Fibroblast of lung (primary cell): ENCODE results near the gene CCDC92B.

Experiments used
- CTCF ChIP-seq, 2 donors: IDR thresholded peaks in 1 of 2; conservative IDR thresholded peaks in 1 of 2; 1 replicate in 1 of 2; 2 replicates in 1 of 2; pipeline ENCODE4 v1.5.1; 2011 to 2012; ENCODE audit warnings: low read length in 2 of 2, control low read depth in 1 of 2, inconsistent platforms in 1 of 2, low read depth in 1 of 2, mild to moderate bottlenecking in 1 of 2
- EZH2 ChIP-seq: IDR thresholded peaks from 2 replicates; pipeline ENCODE4 v1.5.1; 2012; ENCODE audit warnings: low read length, control low read depth, mild to moderate bottlenecking; ENCODE audit errors: missing control alignments

GRCh38 chr17:2749784-2750181 lies 331 bp upstream of the CCDC92B start:
- TF ChIP-seq CTCF (conservative IDR thresholded peaks at IDR 0.05 in 1 of 2, IDR thresholded peaks at IDR 0.05 in 1 of 2; ENCODE audit: low read depth in 1 of 2, low read length in 2 of 2), result no peak
- no peak for TF ChIP-seq EZH2
